ENCODE results near the gene TRIM33.

GRCh38 chr1:114397601-114398000, 113.4 kb downstream of the TRIM33 start:
- TF ChIP-seq POLR2A (IDR thresholded peaks at IDR 0.05), result no peak
- TF ChIP-seq, protein P1, sequence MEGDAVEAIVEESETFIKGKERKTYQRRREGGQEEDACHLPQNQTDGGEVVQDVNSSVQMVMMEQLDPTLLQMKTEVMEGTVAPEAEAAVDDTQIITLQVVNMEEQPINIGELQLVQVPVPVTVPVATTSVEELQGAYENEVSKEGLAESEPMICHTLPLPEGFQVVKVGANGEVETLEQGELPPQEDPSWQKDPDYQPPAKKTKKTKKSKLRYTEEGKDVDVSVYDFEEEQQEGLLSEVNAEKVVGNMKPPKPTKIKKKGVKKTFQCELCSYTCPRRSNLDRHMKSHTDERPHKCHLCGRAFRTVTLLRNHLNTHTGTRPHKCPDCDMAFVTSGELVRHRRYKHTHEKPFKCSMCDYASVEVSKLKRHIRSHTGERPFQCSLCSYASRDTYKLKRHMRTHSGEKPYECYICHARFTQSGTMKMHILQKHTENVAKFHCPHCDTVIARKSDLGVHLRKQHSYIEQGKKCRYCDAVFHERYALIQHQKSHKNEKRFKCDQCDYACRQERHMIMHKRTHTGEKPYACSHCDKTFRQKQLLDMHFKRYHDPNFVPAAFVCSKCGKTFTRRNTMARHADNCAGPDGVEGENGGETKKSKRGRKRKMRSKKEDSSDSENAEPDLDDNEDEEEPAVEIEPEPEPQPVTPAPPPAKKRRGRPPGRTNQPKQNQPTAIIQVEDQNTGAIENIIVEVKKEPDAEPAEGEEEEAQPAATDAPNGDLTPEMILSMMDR (IDR thresholded peaks at IDR 0.05), result no peak

Data from lower leg skin (tissue), 3 donors.